ENCODE data around the gene TMEM47.

- TF ChIP-seq EP300 (IDR thresholded peaks at IDR 0.05), result no peak
- TF ChIP-seq CTCF (IDR thresholded peaks at IDR 0.05), result no peak
- no peak for TF ChIP-seq POLR2A (IDR thresholded peaks at IDR 0.05)
Measured at GRCh38 chrX:34659575-34659974, 2.5 kb upstream of the TMEM47 start.

Measured in upper lobe of left lung (tissue), 4 donors.